K562 (cell line): ENCODE results near the gene FBXO11. TPM values are rescaled to one million over a fixed set of nuclear protein-coding genes. Genes with fewer than 3 reads are reported as not detected.

Experiments used
- ATAC-seq: fragments of 200-7000 bp; cut with Tn5 transposase; 3 replicates; pipeline ENCODE4 v1.9.1; 2020; ENCODE audit warnings: moderate library complexity
- BruUV-seq: library from RNA; stranded (reverse); fragments of 400-500 nt; replicated peaks from 2 replicates; lab custom pipeline; 2021; lab: Mats Ljungman, UMichigan
- CTCF ChIA-PET: fragments of 300-600 bp; formaldehyde crosslinking; extraction: SDS; loops from one replicate; lab custom pipeline; 2021; ENCODE audit warnings: low intra/inter-chr PET ratio; lab: Yijun Ruan, JAX
- POLR2A ChIA-PET: fragments of 300-600, 350-650 bp; sonication (Branson Sonifier 250); formaldehyde crosslinking; extraction: SDS; loops from one replicate; lab custom pipeline; 2021; ENCODE audit warnings: antibody characterized with exemption, inconsistent platforms; lab: Yijun Ruan, JAX
- DNase-seq, 4 experiments: peaks; one replicate each; pipeline versions ENCODE4 v3.0.0 to v3.0.0-alpha.2; 2011 to 2018; ENCODE audit warnings: low spot score in 3 of 4, mixed read lengths in 3 of 4; ENCODE audit errors: extremely low read depth in 1 of 4
- FAIRE-seq: peaks from 2 replicates; lab custom pipeline; 2011; peaks lifted over from hg19 to GRCh38; lab: Jason Lieb, UNC
- H2AFZ ChIP-seq: 2 replicates; pipeline ENCODE4 v1.6.0; 2011; ENCODE audit warnings: low read depth, low read length, control low read depth, inconsistent platforms
- H3K27ac ChIP-seq: fragments of 200-600 bp; 3 replicates; pipeline ENCODE4 v1.8.0; 2011; ENCODE audit warnings: low read depth, mild to moderate bottlenecking, control low read depth, inconsistent platforms, low read length, moderate library complexity, mixed read lengths; ENCODE audit errors: extremely low read depth
- H3K27me3 ChIP-seq, 2 experiments: fragments of 300-600 bp in 1 of 2; 2 replicates in 1 of 2; 3 replicates in 1 of 2; pipeline versions ENCODE4 v1.6.0 to v1.8.0; 2011; ENCODE audit warnings: inconsistent platforms in 2 of 2, low read length in 2 of 2, mild to moderate bottlenecking in 1 of 2, mixed read lengths in 1 of 2, moderate library complexity in 1 of 2; ENCODE audit not compliant: control insufficient read depth in 2 of 2, insufficient read depth in 2 of 2
- H3K36me3 ChIP-seq: fragments of 300-600 bp; 3 replicates; pipeline ENCODE4 v1.8.0; 2011; ENCODE audit warnings: mild to moderate bottlenecking, low read length, inconsistent platforms; ENCODE audit not compliant: control insufficient read depth, insufficient read depth
- H3K4me1 ChIP-seq, 2 experiments: fragments of 200-600 bp in 1 of 2; replicated peaks in 1 of 2; 2 replicates in 1 of 2; 3 replicates in 1 of 2; pipeline versions ENCODE4 v1.5.1 to v1.8.0; 2011; ENCODE audit warnings: inconsistent platforms in 2 of 2, low read length in 2 of 2, mild to moderate bottlenecking in 1 of 2, mixed read lengths in 1 of 2, moderate library complexity in 1 of 2; ENCODE audit not compliant: control insufficient read depth in 2 of 2, insufficient read depth in 2 of 2
- H3K4me2 ChIP-seq: 2 replicates; pipeline ENCODE4 v1.6.1; 2011; ENCODE audit warnings: low read length, control low read depth, inconsistent platforms, mixed read lengths; ENCODE audit not compliant: insufficient read depth
- H3K4me3 ChIP-seq: fragments of 200-600 bp; sonication (generic), shearing (Covaris generic); 2 replicates; pipeline ENCODE4 v1.5.1; 2016; ENCODE audit warnings: control low read depth, inconsistent platforms
- H3K79me2 ChIP-seq: fragments of 200-600 bp; 3 replicates; pipeline ENCODE4 v1.8.0; 2011; ENCODE audit warnings: low read length, inconsistent platforms; ENCODE audit not compliant: control insufficient read depth, insufficient read depth
- H3K9ac ChIP-seq, 2 experiments: 2 replicates each; pipeline versions ENCODE4 v1.6.0 to v1.6.1; 2011; ENCODE audit warnings: low read depth in 2 of 2, low read length in 2 of 2, control low read depth in 1 of 2, inconsistent platforms in 1 of 2, mild to moderate bottlenecking in 1 of 2, mixed read lengths in 1 of 2; ENCODE audit not compliant: insufficient read depth in 1 of 2
- H3K9me1 ChIP-seq: one replicate; pipeline ENCODE4 v1.6.0; 2011; ENCODE audit warnings: inconsistent platforms, mild to moderate bottlenecking, low read length, moderate library complexity; ENCODE audit not compliant: control insufficient read depth, insufficient read depth
- H3K9me3 ChIP-seq: replicated peaks from 2 replicates; pipeline ENCODE4 v1.5.1; 2011; ENCODE audit warnings: low read depth, low read length, inconsistent platforms; ENCODE audit not compliant: control insufficient read depth, insufficient read depth
- H4K20me1 ChIP-seq: replicated peaks from 2 replicates; pipeline ENCODE4 v1.6.1; 2011; ENCODE audit warnings: low read length, inconsistent platforms, mixed read lengths; ENCODE audit not compliant: control insufficient read depth, insufficient read depth
- CBFA2T3 ChIP-seq: fragments of 450-650 bp; IDR thresholded peaks from 2 replicates; pipeline ENCODE4 v1.6.1; 2017
- KHSRP ChIP-seq: fragments of 450-650 bp; IDR thresholded peaks from 2 replicates; pipeline ENCODE4 v1.6.1; 2017
- LARP7 ChIP-seq: fragments of 450-650 bp; IDR thresholded peaks from 2 replicates; pipeline ENCODE4 v1.6.1; 2016
- ZKSCAN3 ChIP-seq: fragments of 250-450 bp; sonication (Bioruptor Pico); IDR thresholded peaks from 2 replicates; pipeline ENCODE4 v1.4.0; 2020
- WGBS: fragments of 100-300 bp; shearing (Covaris generic); methylation state at CpG from one replicate; pipeline ENCODE4 v1.1.6; 2016; ENCODE audit warnings: low coverage, mixed read lengths; ENCODE audit not compliant: insufficient coverage; ENCODE audit errors: missing lambda C conversion rate; 5-methylcytosine and 5-hydroxymethylcytosine counted together
- in situ Hi-C: fragments of 300-500 bp; cut with MboI; formaldehyde crosslinking; loops from 4 replicates; pipeline ENCODE4 v1.15.0; 2018; ENCODE audit warnings: inconsistent platforms, mixed read lengths
- intact Hi-C: fragments of 100-400 bp; cut with micrococcal nuclease; formaldehyde crosslinking; loops from 2 replicates; pipeline ENCODE4 v1.14.2; 2022
- polyA plus RNA-seq, 8 experiments: library from polyadenylated mRNA; depleted of rRNA in 4 of 8; stranded (reverse) in 5 of 8; unstranded in 3 of 8; fragments of >200 nt; fragmentation: Nextera tagmentation in 2 of 8; fragmentation: Illumina TruSeq in 1 of 8; extraction: Ambion mirVana in 2 of 8; extraction: Trizol in 1 of 8; gene quantifications; 2 replicates each; pipeline versions ENCODE4 v1.2.1 to v1.2.3, GENCODE V29; 2011 to 2014; ENCODE audit warnings: inconsistent platforms in 1 of 8, missing spikeins in 1 of 8
- total RNA-seq, 7 experiments: library from RNA; depleted of rRNA in 6 of 7; stranded (reverse); fragments of >200 nt in 6 of 7; fragmentation: Illumina TruSeq in 2 of 7; extraction: Trizol in 2 of 7; gene quantifications; 2 replicates each; pipeline versions ENCODE4 v1.2.1 to v1.2.3, GENCODE V29; 2011 to 2021; ENCODE audit warnings: low replicate concordance in 1 of 7
- TF ChIP-seq, protein P1 (sequence below): fragments of 450-650 bp; IDR thresholded peaks from 2 replicates; pipeline ENCODE4 v1.6.1; 2016
- TF ChIP-seq, protein P2 (sequence below): sonication (generic); formaldehyde crosslinking; IDR thresholded peaks from 2 replicates; pipeline ENCODE4 v1.8.0; 2022; ENCODE audit warnings: mild to moderate bottlenecking, missing genetic modification reagents
- TF ChIP-seq, protein P3 (sequence below), 2 experiments: fragments of 450-650 bp in 1 of 2; IDR thresholded peaks; 2 replicates each; pipeline ENCODE4 v1.6.1; 2011 to 2017; ENCODE audit warnings: low read depth in 2 of 2, antibody characterized with exemption in 1 of 2, borderline replicate concordance in 1 of 2, low read length in 1 of 2, mild to moderate bottlenecking in 1 of 2, mixed read lengths in 1 of 2; ENCODE audit not compliant: control insufficient read depth in 1 of 2

The FBXO11 gene
- total and polyA plus RNA-seq, 9 of the 15 experiments (the other 6 are each of a cell fraction or from before 2014, with no cell fraction given) = 8.8 to 44.5 (median 24.1) TPM

DNA sequence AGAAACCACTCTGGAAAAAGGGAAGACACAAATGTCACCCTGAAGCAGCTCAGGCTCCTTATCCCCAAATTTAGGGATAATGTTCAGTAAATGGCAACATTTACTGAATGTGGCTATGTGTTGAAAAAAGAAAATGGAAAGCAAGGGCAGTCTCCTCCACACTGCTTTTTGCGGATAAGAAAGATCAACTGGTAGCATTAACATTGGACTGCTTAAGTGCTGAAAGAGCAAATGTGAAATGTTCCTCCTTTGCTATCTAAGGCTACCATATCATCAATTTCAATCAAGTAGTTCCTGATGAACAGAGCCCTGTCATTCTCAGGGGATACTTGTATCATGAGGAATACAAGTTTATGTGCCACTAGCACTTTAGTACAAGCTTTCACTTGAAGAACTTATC is 12.5 kb downstream of the FBXO11 start (continued):
- TF ChIP-seq, protein P1, sequence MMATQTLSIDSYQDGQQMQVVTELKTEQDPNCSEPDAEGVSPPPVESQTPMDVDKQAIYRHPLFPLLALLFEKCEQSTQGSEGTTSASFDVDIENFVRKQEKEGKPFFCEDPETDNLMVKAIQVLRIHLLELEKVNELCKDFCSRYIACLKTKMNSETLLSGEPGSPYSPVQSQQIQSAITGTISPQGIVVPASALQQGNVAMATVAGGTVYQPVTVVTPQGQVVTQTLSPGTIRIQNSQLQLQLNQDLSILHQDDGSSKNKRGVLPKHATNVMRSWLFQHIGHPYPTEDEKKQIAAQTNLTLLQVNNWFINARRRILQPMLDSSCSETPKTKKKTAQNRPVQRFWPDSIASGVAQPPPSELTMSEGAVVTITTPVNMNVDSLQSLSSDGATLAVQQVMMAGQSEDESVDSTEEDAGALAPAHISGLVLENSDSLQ = peak; percentile 22; the same call in 1 of the 2 replicates
- TF ChIP-seq CBFA2T3 = peak; percentile 35; the same call in 1 of the 2 replicates
- TF ChIP-seq, all 486 proteins: peak for 4

DNA sequence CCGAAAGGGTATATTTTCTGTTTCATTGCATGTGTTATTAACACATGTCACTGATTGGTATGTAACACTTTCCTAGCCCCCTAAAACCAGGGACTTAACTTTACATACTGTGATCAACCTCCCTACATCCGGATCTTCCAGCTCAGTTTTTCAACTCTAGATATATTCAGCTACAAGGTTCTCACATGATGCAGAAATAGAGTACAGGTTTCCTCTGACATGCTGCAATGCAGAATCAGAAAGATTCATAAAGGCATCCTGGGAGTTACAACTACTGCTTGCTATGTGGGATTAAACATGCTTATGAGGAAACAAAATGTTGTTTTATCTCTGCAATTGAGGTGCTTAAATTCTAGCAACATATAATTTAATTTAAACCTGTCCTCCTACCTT is 14.0 kb downstream of the FBXO11 start:
- WGBS = 85% methylated on average over 2 of the region's 2 CpGs
- H3K9me1 ChIP-seq = no peaks in the 10 kb centered on the region
- H4K20me1 ChIP-seq = peaks cover 8% of the 10 kb centered on the region; the same call in 1 of the 2 replicates
- peaks cover 20% of the 10 kb centered on the region; the same call in 2 of the 3 replicates for H3K36me3 ChIP-seq
- H3K4me2 ChIP-seq = no peak overlapping the region
- ATAC-seq (no peak), DNase-seq (no peak), FAIRE-seq (no peak)
- no peak overlapping the region for H3K27ac ChIP-seq
- intact Hi-C loops = no loop called here
- no peak overlapping the region for H2AFZ ChIP-seq
- in situ Hi-C loops = no loop called here
- H3K9ac ChIP-seq = no peak overlapping the region
- peaks cover 4 to 23% of the 10 kb centered on the region in 2 experiments; a peak in 4 of 5 replicates for H3K4me1 ChIP-seq
- ChIA-PET CTCF (no interaction called here), POLR2A (interaction anchor here (1.5 kb wide), 1 partner anchor 11 kb away, joined by 4 read pairs; no protein-coding TSS in a partner anchor)
- H3K4me3 ChIP-seq = no peak overlapping the region
- H3K79me2 ChIP-seq = peaks cover 100% of the 10 kb centered on the region
- no peaks in the 10 kb centered on the region for H3K27me3 ChIP-seq
- no peak for TF ChIP-seq LARP7
- no peak for TF ChIP-seq ZKSCAN3
- TF ChIP-seq KHSRP = no peak
- TF ChIP-seq, protein P2, sequence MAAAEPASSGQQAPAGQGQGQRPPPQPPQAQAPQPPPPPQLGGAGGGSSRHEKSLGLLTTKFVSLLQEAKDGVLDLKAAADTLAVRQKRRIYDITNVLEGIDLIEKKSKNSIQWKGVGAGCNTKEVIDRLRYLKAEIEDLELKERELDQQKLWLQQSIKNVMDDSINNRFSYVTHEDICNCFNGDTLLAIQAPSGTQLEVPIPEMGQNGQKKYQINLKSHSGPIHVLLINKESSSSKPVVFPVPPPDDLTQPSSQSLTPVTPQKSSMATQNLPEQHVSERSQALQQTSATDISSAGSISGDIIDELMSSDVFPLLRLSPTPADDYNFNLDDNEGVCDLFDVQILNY (CRISPR knock-in tag) = no peak
- TF ChIP-seq, protein P3, sequence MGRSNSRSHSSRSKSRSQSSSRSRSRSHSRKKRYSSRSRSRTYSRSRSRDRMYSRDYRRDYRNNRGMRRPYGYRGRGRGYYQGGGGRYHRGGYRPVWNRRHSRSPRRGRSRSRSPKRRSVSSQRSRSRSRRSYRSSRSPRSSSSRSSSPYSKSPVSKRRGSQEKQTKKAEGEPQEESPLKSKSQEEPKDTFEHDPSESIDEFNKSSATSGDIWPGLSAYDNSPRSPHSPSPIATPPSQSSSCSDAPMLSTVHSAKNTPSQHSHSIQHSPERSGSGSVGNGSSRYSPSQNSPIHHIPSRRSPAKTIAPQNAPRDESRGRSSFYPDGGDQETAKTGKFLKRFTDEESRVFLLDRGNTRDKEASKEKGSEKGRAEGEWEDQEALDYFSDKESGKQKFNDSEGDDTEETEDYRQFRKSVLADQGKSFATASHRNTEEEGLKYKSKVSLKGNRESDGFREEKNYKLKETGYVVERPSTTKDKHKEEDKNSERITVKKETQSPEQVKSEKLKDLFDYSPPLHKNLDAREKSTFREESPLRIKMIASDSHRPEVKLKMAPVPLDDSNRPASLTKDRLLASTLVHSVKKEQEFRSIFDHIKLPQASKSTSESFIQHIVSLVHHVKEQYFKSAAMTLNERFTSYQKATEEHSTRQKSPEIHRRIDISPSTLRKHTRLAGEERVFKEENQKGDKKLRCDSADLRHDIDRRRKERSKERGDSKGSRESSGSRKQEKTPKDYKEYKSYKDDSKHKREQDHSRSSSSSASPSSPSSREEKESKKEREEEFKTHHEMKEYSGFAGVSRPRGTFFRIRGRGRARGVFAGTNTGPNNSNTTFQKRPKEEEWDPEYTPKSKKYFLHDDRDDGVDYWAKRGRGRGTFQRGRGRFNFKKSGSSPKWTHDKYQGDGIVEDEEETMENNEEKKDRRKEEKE (IDR thresholded peaks at IDR 0.05; ENCODE audit: borderline replicate concordance in 1 of 2, control insufficient read depth in 1 of 2, low read depth in 2 of 2, low read length in 1 of 2) = no peak
- BruUV-seq = no TSS peak
- no peaks in the 10 kb centered on the region for H3K9me3 ChIP-seq
